Measurements from ENCODE around the gene LCAT. TPM values are rescaled to one million over a fixed set of nuclear protein-coding genes. Genes with fewer than 3 reads are reported as not detected.
A peak's percentile ranks its signal among the peaks of the same experiment; 100 is the strongest.

LCAT gene
- polyA plus RNA-seq, 6 donors from 2014 or later, result 0.30 to 4.2 (median 0.93) TPM; not detected in 2

GRCh38 chr16:67965668-67966548 lies 22.0 kb upstream of the LCAT start:
- H3K27me3 Mint-ChIP-seq, result no peaks in the 10 kb centered on the region
- H3K4me1 Mint-ChIP-seq, result peaks cover 27 to 53% (median 34%) of the 10 kb centered on the region in 3 donors
- DNase-seq (no peak), ATAC-seq (ENCODE audit: low read depth in 2 of 2) (no peak)
- peaks cover 0 to 7% of the 10 kb centered on the region in 2 donors for H3K36me3 Mint-ChIP-seq
- no peaks in the 10 kb centered on the region for H3K9me3 Mint-ChIP-seq
- H3K27ac Mint-ChIP-seq, result peak overlapping the region in 2 of 6 donors; percentile 62 to 92
- peak overlapping the region in 2 of 8 donors; percentile 59 to 87 for H3K4me3 Mint-ChIP-seq

- peaks cover 0 to 7% of the 10 kb centered on the region in 2 donors for H3K36me3 Mint-ChIP-seq
- no peaks in the 10 kb centered on the region for H3K27me3 Mint-ChIP-seq
- ATAC-seq (ENCODE audit: low read depth in 2 of 2), result no peak
- peak overlapping the region in 2 of 8 donors; percentile 6 to 44 for H3K4me3 Mint-ChIP-seq
- DNase-seq, result no peak
- no peaks in the 10 kb centered on the region for H3K9me3 Mint-ChIP-seq
- peaks cover 24 to 49% (median 31%) of the 10 kb centered on the region in 3 donors for H3K4me1 Mint-ChIP-seq
- no peak overlapping the region for H3K27ac Mint-ChIP-seq
Observed at GRCh38 chr16:67964477-67965131, 20.7 kb upstream of the LCAT start.

- peaks cover 18 to 42% (median 27%) of the 10 kb centered on the region in 3 donors for H3K4me1 Mint-ChIP-seq
- H3K9me3 Mint-ChIP-seq, result no peaks in the 10 kb centered on the region
- DNase-seq, result no peak
- no peak overlapping the region for H3K27ac Mint-ChIP-seq
- H3K4me3 Mint-ChIP-seq, result no peak overlapping the region
- peaks cover 0 to 7% of the 10 kb centered on the region in 2 donors for H3K36me3 Mint-ChIP-seq
- H3K27me3 Mint-ChIP-seq, result no peaks in the 10 kb centered on the region
- no peak for ATAC-seq (ENCODE audit: low read depth in 2 of 2)
Observed at GRCh38 chr16:67963662-67964321, 19.9 kb upstream of the LCAT start.

- H3K9me3 Mint-ChIP-seq, result no peaks in the 10 kb centered on the region
- no peak for DNase-seq
- H3K27me3 Mint-ChIP-seq, result no peaks in the 10 kb centered on the region
- peaks cover 0 to 7% of the 10 kb centered on the region in 2 donors for H3K36me3 Mint-ChIP-seq
- ATAC-seq (ENCODE audit: low read depth in 2 of 2), result no peak
- H3K4me3 Mint-ChIP-seq, result no peak overlapping the region
- peak overlapping the region in 1 of 6 donors; percentile 53 for H3K27ac Mint-ChIP-seq
- peaks cover 18 to 42% (median 27%) of the 10 kb centered on the region in 3 donors for H3K4me1 Mint-ChIP-seq
Observed at GRCh38 chr16:67963292-67963661, 19.4 kb upstream of the LCAT start.

DNA sequence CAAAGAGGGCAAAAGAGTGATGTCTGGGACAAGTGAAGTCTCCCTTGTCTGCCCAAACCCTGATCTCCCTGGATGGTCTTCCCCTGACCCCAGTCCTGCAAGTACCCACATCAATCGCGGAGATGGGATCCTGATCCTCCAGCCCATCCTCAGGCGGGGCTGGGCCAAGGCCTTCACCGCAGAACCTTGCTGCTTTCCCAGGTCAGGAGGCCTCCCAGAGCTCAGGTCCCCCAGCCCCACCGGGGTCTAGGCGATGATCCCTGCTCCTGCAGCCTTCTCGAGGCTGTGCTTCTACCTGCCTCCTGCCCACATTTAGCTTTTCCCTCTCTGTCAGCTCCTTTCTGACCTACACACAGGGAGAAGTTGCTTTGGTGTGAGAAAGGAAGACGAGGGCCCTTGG lies 18.2 kb upstream of the LCAT start:
- peak overlapping the region in 1 of 6 donors; percentile 66 for H3K27ac Mint-ChIP-seq

DNA sequence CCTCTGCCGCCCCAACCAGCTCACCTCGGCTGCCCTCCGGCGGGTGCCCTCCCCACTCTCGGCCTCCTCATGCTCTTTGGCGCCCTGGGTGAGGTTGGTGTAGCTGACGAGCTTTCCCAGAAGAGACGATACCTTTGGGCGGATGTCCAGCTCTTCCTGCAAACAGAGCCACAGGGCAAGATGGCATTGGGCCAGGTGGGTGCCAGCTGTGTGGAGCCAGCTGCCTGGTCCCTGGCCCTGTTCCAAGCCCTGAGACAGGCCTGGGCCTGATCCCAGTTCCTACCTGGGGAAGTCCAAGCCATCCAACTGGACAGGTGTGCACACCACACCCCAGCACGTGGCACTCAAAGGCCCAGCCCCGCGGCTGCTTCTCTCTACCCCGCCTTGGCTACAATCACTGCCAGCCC lies 17.6 kb upstream of the LCAT start:
- no peak overlapping the region for H3K27ac Mint-ChIP-seq
- no peaks in the 10 kb centered on the region for H3K27me3 Mint-ChIP-seq
- no peak overlapping the region for H3K4me3 Mint-ChIP-seq
- ATAC-seq (ENCODE audit: low read depth in 2 of 2) (no peak), DNase-seq (no peak)
- no peaks in the 10 kb centered on the region for H3K9me3 Mint-ChIP-seq
- H3K4me1 Mint-ChIP-seq, result peaks cover 7 to 31% (median 16%) of the 10 kb centered on the region in 3 donors
- peaks cover 0 to 7% of the 10 kb centered on the region in 2 donors for H3K36me3 Mint-ChIP-seq

More for the DNA sequence above, 18.2 kb upstream of the LCAT start:
- Mint-ChIP-seq H3K27me3 (no peaks in the 10 kb centered on the region), H3K36me3 (peaks cover 0 to 7% of the 10 kb centered on the region in 2 donors), H3K9me3 (no peaks in the 10 kb centered on the region), H3K4me3 (no peak overlapping the region), H3K4me1 (peaks cover 9 to 33% (median 19%) of the 10 kb centered on the region in 3 donors)
- DNase-seq (no peak), ATAC-seq (ENCODE audit: low read depth in 2 of 2) (no peak)

DNA sequence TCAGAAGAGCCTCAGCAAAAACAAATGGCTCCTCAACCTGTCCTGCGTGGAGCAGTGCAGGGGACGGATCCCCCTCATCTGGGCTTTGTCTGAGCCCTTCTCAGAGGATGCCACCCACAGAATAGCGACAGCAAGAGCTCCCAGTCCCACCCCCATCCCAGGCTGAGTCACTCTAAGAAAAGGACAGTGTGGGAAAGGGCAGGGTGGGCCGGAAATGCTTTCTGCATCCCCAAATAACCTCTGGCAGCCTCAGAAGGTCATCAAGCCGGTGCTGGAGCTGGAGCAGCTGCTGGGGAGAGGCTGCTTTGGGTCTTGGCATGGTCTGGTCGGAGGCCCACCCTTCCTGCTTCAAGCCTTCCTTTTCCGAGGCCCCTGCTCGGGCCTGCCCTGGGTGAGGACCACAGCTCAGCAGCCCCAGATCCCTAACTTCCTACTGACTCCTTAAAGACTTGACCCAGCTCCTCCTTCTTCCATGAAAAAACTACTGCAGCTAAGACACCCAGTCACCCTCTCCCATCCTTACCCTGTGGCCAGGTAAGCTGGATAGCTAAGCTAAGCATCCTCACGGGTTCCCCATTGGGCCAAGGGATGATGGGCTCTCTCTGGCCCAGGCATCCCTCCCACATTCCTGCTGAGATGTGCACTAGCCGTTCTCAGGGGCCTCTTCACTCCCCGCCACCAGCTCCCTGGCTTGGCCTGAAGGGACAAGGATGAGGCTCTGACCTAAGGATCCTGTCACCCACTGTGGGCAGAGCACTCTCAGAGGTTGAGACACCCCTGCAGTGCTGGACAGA lies 15.8 kb upstream of the LCAT start:
- DNase-seq (no peak), ATAC-seq (ENCODE audit: low read depth in 2 of 2) (no peak)
- H3K36me3 Mint-ChIP-seq, result peaks cover 0 to 7% of the 10 kb centered on the region in 2 donors
- H3K27me3 Mint-ChIP-seq, result no peaks in the 10 kb centered on the region
- H3K9me3 Mint-ChIP-seq, result no peaks in the 10 kb centered on the region
- peaks cover 5 to 17% (median 6%) of the 10 kb centered on the region in 3 donors for H3K4me1 Mint-ChIP-seq
- H3K27ac Mint-ChIP-seq, result peak overlapping the region in 1 of 6 donors; percentile 57
- no peak overlapping the region for H3K4me3 Mint-ChIP-seq

GRCh38 chr16:67957622-67958021 lies 13.7 kb upstream of the LCAT start:
- Mint-ChIP-seq H3K4me3 (no peak overlapping the region), H3K27ac (no peak overlapping the region), H3K27me3 (no peaks in the 10 kb centered on the region), H3K36me3 (peaks cover 0 to 1% of the 10 kb centered on the region in 2 donors), H3K4me1 (peaks cover 0 to 6% (median 0%) of the 10 kb centered on the region in 3 donors), H3K9me3 (no peaks in the 10 kb centered on the region)
- no peak for DNase-seq
- no peak for ATAC-seq (ENCODE audit: low read depth in 2 of 2)

DNA sequence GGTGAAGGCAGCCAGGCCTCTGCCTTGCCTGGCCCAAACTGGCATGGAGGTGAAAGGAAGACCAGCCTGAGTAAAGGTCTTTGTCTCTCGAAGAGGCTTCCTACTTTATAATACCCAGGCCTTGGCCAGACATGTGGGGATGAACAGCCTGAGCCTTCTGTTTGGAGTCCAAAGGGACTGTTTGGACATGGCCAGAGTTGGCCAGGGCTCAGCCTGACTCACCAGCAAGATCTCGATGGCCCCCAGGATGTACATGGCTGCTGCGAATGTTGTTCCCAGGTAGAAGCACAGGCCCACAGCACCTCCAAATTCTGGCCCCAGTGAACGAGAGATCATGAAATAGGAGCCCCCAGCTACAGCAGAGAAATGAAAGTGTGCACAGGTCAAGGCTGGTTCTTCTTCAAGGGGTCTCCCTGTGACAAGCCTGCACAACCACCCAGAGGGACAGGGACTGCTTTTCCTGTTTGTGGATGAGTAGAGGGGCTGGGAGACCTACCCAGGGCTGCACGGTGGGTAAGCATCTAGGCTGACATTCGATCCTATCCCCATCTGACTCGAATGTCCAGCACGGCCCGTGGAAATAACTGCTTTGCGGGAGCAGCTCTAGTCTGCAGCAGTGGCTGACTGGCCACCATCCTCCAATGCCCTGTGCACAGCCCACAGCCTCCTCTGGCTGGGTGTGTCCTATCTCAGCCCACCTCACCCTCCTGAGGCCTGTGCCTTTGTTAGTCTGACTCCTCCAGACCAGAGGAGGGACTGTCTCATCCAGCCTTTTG lies 10.7 kb upstream of the LCAT start:
- Mint-ChIP-seq H3K27ac (peak overlapping the region in 2 of 6 donors; percentile 28 to 66), H3K9me3 (no peaks in the 10 kb centered on the region), H3K36me3 (no peaks in the 10 kb centered on the region), H3K4me3 (no peak overlapping the region), H3K27me3 (no peaks in the 10 kb centered on the region), H3K4me1 (no peaks in the 10 kb centered on the region)
- DNase-seq (no peak), ATAC-seq (ENCODE audit: low read depth in 2 of 2) (no peak)

DNA sequence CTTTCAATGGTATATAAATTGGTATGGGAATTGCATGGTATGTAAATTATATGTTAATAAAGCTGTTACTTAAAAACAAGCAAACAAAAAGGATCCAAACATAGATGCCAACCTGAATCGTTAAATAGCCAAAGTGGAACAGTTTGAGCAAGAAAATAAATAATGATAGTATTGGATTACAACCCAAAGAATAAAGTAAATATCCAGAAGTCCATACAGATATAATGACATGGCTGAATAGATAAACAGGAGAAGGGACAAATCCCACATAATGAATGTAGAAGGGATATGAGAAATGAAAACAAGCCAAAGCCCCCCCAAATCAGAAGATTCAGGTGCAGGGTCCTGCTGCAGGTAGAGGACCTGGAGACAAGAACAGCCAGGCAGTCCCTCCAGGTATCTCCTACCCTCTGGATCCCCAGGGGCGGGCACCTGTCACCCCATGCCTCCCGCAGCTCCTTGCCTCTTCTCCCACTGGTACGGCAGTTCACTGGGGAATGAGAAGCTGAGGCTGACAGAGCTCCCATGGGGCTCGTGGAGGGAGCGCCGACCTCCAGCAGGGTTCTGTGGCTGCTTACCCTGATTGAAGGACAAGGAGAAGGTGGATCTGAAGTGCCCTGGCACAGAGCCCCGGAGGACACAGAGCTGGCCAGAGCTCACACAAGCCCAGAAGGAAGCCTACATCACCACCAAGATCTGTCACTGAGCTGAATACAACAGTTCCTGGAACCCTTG lies 9.9 kb upstream of the LCAT start:
- Mint-ChIP-seq H3K4me1 (no peaks in the 10 kb centered on the region), H3K4me3 (no peak overlapping the region), H3K36me3 (no peaks in the 10 kb centered on the region), H3K27me3 (no peaks in the 10 kb centered on the region), H3K9me3 (no peaks in the 10 kb centered on the region), H3K27ac (peak overlapping the region in 1 of 6 donors; percentile 37)
- DNase-seq (no peak), ATAC-seq (ENCODE audit: low read depth in 2 of 2) (no peak)

GRCh38 chr16:67951485-67951884 lies 7.6 kb upstream of the LCAT start:
- Mint-ChIP-seq H3K27me3 (no peaks in the 10 kb centered on the region), H3K9me3 (no peaks in the 10 kb centered on the region), H3K27ac (no peak overlapping the region), H3K36me3 (no peaks in the 10 kb centered on the region), H3K4me3 (no peak overlapping the region), H3K4me1 (no peaks in the 10 kb centered on the region)
- no peak for ATAC-seq (ENCODE audit: low read depth in 2 of 2)
- no peak for DNase-seq

DNA sequence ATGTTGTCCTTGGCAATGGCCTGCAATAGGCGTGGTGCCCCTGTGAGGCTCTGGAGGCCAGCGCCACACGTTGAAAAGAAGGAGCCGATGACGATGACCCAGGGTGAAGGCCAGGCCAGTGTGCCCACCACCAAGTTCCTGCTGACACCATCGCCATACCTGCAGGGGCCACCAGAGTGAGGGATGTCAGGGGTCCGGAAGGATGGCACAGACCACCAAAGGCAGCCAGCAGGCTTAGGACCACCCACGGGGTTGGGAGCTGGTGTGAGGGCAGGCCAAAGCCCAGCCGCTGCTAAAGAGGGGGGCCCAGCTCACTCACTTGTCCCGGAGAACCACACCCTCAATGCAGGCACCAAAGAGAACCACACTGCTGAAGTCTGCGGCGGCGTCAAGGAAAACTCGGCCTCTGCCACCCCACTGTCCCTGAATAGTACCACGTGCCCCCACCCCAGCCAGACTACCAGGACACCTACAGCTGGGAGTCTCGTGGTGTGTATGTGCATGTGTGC lies 6.5 kb upstream of the LCAT start:
- Mint-ChIP-seq H3K4me3 (no peak overlapping the region), H3K27me3 (no peaks in the 10 kb centered on the region), H3K4me1 (no peaks in the 10 kb centered on the region), H3K9me3 (no peaks in the 10 kb centered on the region), H3K36me3 (no peaks in the 10 kb centered on the region), H3K27ac (no peak overlapping the region)
- DNase-seq, result no peak
- no peak for ATAC-seq (ENCODE audit: low read depth in 2 of 2)

Measured in naive B cell (primary cell).